Measurements from ENCODE around the gene GABBR2.

GRCh38 chr9:98401140-98402018 is 307.4 kb downstream of the GABBR2 start:
- no peak for TF ChIP-seq CTCF (conservative IDR thresholded peaks at IDR 0.05; ENCODE audit: low read length)
- no peak for TF ChIP-seq EZH2phosphoT487 (IDR thresholded peaks at IDR 0.05; ENCODE audit: borderline replicate concordance, low read depth, low read length)
